ENCODE measurements around the gene SENP7. TPM values are rescaled to one million over a fixed set of nuclear protein-coding genes. Genes with fewer than 3 reads are reported as not detected.
A peak's percentile ranks its signal among the peaks of the same experiment; 100 is the strongest.

The SENP7 gene
- polyA plus RNA-seq, 1 donor from 2014 or later: 273 TPM

GRCh38 chr3:101512396-101512645, 691 bp downstream of the SENP7 start:
- no peaks in the 10 kb centered on the region for H3K27me3 ChIP-seq (ENCODE audit: insufficient read depth, low read depth, low read length)
- peak overlapping the region; percentile 94 for H2AFZ ChIP-seq (ENCODE audit: low read depth, low read length)
- H3K36me3 ChIP-seq (ENCODE audit: insufficient read depth, low read length): peaks cover 10% of the 10 kb centered on the region
- peak overlapping the region; percentile 98 for H3K27ac ChIP-seq (ENCODE audit: low read length)
- H3K9me3 ChIP-seq (ENCODE audit: low read length): no peaks in the 10 kb centered on the region
- TF ChIP-seq EZH2 (IDR thresholded peaks at IDR 0.05; ENCODE audit: borderline replicate concordance, insufficient read depth, low read length, poor library complexity, severe bottlenecking): no peak
- no peak for TF ChIP-seq EP300 (conservative IDR thresholded peaks at IDR 0.05; ENCODE audit: poor library complexity, severe bottlenecking)
- no peak for TF ChIP-seq REST (IDR thresholded peaks at IDR 0.05; ENCODE audit: borderline replicate concordance)
- TF ChIP-seq, protein P1, sequence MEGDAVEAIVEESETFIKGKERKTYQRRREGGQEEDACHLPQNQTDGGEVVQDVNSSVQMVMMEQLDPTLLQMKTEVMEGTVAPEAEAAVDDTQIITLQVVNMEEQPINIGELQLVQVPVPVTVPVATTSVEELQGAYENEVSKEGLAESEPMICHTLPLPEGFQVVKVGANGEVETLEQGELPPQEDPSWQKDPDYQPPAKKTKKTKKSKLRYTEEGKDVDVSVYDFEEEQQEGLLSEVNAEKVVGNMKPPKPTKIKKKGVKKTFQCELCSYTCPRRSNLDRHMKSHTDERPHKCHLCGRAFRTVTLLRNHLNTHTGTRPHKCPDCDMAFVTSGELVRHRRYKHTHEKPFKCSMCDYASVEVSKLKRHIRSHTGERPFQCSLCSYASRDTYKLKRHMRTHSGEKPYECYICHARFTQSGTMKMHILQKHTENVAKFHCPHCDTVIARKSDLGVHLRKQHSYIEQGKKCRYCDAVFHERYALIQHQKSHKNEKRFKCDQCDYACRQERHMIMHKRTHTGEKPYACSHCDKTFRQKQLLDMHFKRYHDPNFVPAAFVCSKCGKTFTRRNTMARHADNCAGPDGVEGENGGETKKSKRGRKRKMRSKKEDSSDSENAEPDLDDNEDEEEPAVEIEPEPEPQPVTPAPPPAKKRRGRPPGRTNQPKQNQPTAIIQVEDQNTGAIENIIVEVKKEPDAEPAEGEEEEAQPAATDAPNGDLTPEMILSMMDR (IDR thresholded peaks at IDR 0.05; ENCODE audit: poor library complexity, severe bottlenecking): no peak
- H3K4me3 ChIP-seq (ENCODE audit: low read length): peak overlapping the region; percentile 76
- H3K79me2 ChIP-seq (replicated peaks; ENCODE audit: insufficient read depth, low read length): peaks cover 38% of the 10 kb centered on the region
- H4K20me1 ChIP-seq (ENCODE audit: insufficient read depth): no peaks in the 10 kb centered on the region
- peak overlapping the region; percentile 98 for H3K9ac ChIP-seq (ENCODE audit: low read length)
- no peaks in the 10 kb centered on the region for H3K9me2 ChIP-seq (ENCODE audit: insufficient read depth, low read length)
- H3F3A ChIP-seq (ENCODE audit: insufficient read depth, low read length, poor library complexity, severe bottlenecking): no peaks in the 10 kb centered on the region
- peak overlapping the region; percentile 75 for H3K4me2 ChIP-seq (ENCODE audit: low read length)

DNA sequence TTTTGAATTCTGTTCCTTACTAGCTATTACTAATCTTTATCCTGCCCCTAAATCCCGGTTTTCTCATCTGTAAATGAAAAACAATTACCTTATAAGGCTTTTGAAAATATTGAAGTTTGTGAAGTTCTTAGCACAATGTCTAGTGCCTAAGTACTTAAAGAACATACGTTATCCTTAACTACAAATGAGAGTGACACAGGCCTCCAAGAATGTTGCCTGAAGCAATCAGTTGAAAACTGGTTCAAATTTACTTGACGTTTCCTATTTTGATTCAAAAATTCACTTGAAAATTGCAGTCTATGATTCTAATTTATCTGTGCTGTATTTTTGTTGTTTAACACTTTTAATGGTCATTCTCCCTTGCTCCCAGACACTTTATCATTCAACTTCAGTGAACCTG, 3.2 kb downstream of the SENP7 start:
- no peak overlapping the region for H3K9ac ChIP-seq (ENCODE audit: low read length)
- H3K4me3 ChIP-seq (ENCODE audit: low read length): peak overlapping the region; percentile 76
- no peaks in the 10 kb centered on the region for H4K20me1 ChIP-seq (ENCODE audit: insufficient read depth)
- H3K36me3 ChIP-seq (ENCODE audit: insufficient read depth, low read length): peaks cover 14% of the 10 kb centered on the region
- no peaks in the 10 kb centered on the region for H3K9me2 ChIP-seq (ENCODE audit: insufficient read depth, low read length)
- H3K9me3 ChIP-seq (ENCODE audit: low read length): no peaks in the 10 kb centered on the region
- TF ChIP-seq REST (IDR thresholded peaks at IDR 0.05; ENCODE audit: borderline replicate concordance) (no peak), MXI1 (conservative IDR thresholded peaks at IDR 0.05; ENCODE audit: poor library complexity, severe bottlenecking) (no peak), TAF1 (IDR thresholded peaks at IDR 0.05; ENCODE audit: low read depth) (no peak), EZH2 (IDR thresholded peaks at IDR 0.05; ENCODE audit: borderline replicate concordance, insufficient read depth, low read length, poor library complexity, severe bottlenecking) (no peak), RAD21 (conservative IDR thresholded peaks at IDR 0.05) (no peak), SMC3 (conservative IDR thresholded peaks at IDR 0.05; ENCODE audit: poor library complexity) (no peak), EP300 (conservative IDR thresholded peaks at IDR 0.05; ENCODE audit: poor library complexity, severe bottlenecking) (no peak), POLR2AphosphoS5 (IDR thresholded peaks at IDR 0.05) (no peak)
- TF ChIP-seq, protein P1 (IDR thresholded peaks at IDR 0.05; ENCODE audit: poor library complexity, severe bottlenecking): no peak
- no peaks in the 10 kb centered on the region for H3K27me3 ChIP-seq (ENCODE audit: insufficient read depth, low read depth, low read length)
- peaks cover 62% of the 10 kb centered on the region for H3K79me2 ChIP-seq (replicated peaks; ENCODE audit: insufficient read depth, low read length)
- no peaks in the 10 kb centered on the region for H3F3A ChIP-seq (ENCODE audit: insufficient read depth, low read length, poor library complexity, severe bottlenecking)
- no peak overlapping the region for H3K4me2 ChIP-seq (ENCODE audit: low read length)
- H3K27ac ChIP-seq (ENCODE audit: low read length): no peak overlapping the region
- no peak overlapping the region for H2AFZ ChIP-seq (ENCODE audit: low read depth, low read length)

Data from neural cell (in vitro differentiated cells).